Measurements from ENCODE around the gene XKRX.

The XKRX gene

GRCh38 chrX:100948557-100948956 is 19.8 kb upstream of the XKRX start:
- H3K27ac ChIP-seq, result no peak overlapping the region
- no peaks in the 10 kb centered on the region for H3K36me3 ChIP-seq (ENCODE audit: insufficient read depth, low read length)
- TF ChIP-seq FOXP2 (optimal IDR thresholded peaks at IDR 0.05; ENCODE audit: control extremely low read depth, extremely low read length, insufficient read depth) (no peak), EZH2 (IDR thresholded peaks at IDR 0.05) (no peak), POLR2AphosphoS5 (IDR thresholded peaks at IDR 0.05; ENCODE audit: borderline replicate concordance, low read depth, low read length) (no peak)
- no peak for DNase-seq (ENCODE audit: low read depth, low spot score)
- H3K9me3 ChIP-seq (ENCODE audit: low read depth, low read length), result no peaks in the 10 kb centered on the region
- H3K9ac ChIP-seq (ENCODE audit: insufficient read length), result no peak overlapping the region
- H3K4me3 ChIP-seq, result no peak overlapping the region

- H3K9ac ChIP-seq (ENCODE audit: insufficient read length), result no peak overlapping the region
- H3K27ac ChIP-seq, result no peak overlapping the region
- no peaks in the 10 kb centered on the region for H3K9me3 ChIP-seq (ENCODE audit: low read depth, low read length)
- no peaks in the 10 kb centered on the region for H3K36me3 ChIP-seq (ENCODE audit: insufficient read depth, low read length)
- no peak overlapping the region for H3K4me3 ChIP-seq
- no peak for DNase-seq (ENCODE audit: low read depth, low spot score)
- TF ChIP-seq EZH2 (IDR thresholded peaks at IDR 0.05) (no peak), POLR2AphosphoS5 (IDR thresholded peaks at IDR 0.05; ENCODE audit: borderline replicate concordance, low read depth, low read length) (no peak), FOXP2 (optimal IDR thresholded peaks at IDR 0.05; ENCODE audit: control extremely low read depth, extremely low read length, insufficient read depth) (no peak)
Observed at GRCh38 chrX:100946299-100946927, 17.7 kb upstream of the XKRX start.

GRCh38 chrX:100944601-100945000 is 15.9 kb upstream of the XKRX start:
- no peak for DNase-seq (ENCODE audit: low read depth, low spot score)
- Histone ChIP-seq H3K27ac (no peak overlapping the region), H3K36me3 (ENCODE audit: insufficient read depth, low read length) (no peaks in the 10 kb centered on the region), H3K9me3 (ENCODE audit: low read depth, low read length) (no peaks in the 10 kb centered on the region), H3K4me3 (no peak overlapping the region), H3K9ac (ENCODE audit: insufficient read length) (no peak overlapping the region)
- TF ChIP-seq POLR2AphosphoS5 (IDR thresholded peaks at IDR 0.05; ENCODE audit: borderline replicate concordance, low read depth, low read length) (no peak), EZH2 (IDR thresholded peaks at IDR 0.05) (no peak), FOXP2 (optimal IDR thresholded peaks at IDR 0.05; ENCODE audit: control extremely low read depth, extremely low read length, insufficient read depth) (no peak)

- no peak for DNase-seq (ENCODE audit: low read depth, low spot score)
- Histone ChIP-seq H3K4me3 (no peak overlapping the region), H3K9ac (ENCODE audit: insufficient read length) (no peak overlapping the region), H3K9me3 (ENCODE audit: low read depth, low read length) (no peaks in the 10 kb centered on the region), H3K36me3 (ENCODE audit: insufficient read depth, low read length) (no peaks in the 10 kb centered on the region), H3K27ac (no peak overlapping the region)
- TF ChIP-seq EZH2 (IDR thresholded peaks at IDR 0.05), result no peak
- TF ChIP-seq FOXP2 (optimal IDR thresholded peaks at IDR 0.05; ENCODE audit: control extremely low read depth, extremely low read length, insufficient read depth), result no peak
- no peak for TF ChIP-seq POLR2AphosphoS5 (IDR thresholded peaks at IDR 0.05; ENCODE audit: borderline replicate concordance, low read depth, low read length)
Observed at GRCh38 chrX:100939333-100939732, 10.6 kb upstream of the XKRX start.

GRCh38 chrX:100935767-100936166 is 7.0 kb upstream of the XKRX start:
- Histone ChIP-seq H3K27ac (no peak overlapping the region), H3K4me3 (no peak overlapping the region), H3K9ac (ENCODE audit: insufficient read length) (no peak overlapping the region), H3K9me3 (ENCODE audit: low read depth, low read length) (no peaks in the 10 kb centered on the region), H3K36me3 (ENCODE audit: insufficient read depth, low read length) (no peaks in the 10 kb centered on the region)
- TF ChIP-seq POLR2AphosphoS5 (IDR thresholded peaks at IDR 0.05; ENCODE audit: borderline replicate concordance, low read depth, low read length), result no peak
- no peak for TF ChIP-seq EZH2 (IDR thresholded peaks at IDR 0.05)
- TF ChIP-seq FOXP2 (optimal IDR thresholded peaks at IDR 0.05; ENCODE audit: control extremely low read depth, extremely low read length, insufficient read depth), result no peak
- DNase-seq (ENCODE audit: low read depth, low spot score), result no peak

GRCh38 chrX:100931925-100932285 is 3.2 kb upstream of the XKRX start:
- Histone ChIP-seq H3K9ac (ENCODE audit: insufficient read length) (no peak overlapping the region), H3K27ac (no peak overlapping the region), H3K9me3 (ENCODE audit: low read depth, low read length) (no peaks in the 10 kb centered on the region), H3K36me3 (ENCODE audit: insufficient read depth, low read length) (no peaks in the 10 kb centered on the region), H3K4me3 (no peak overlapping the region)
- no peak for DNase-seq (ENCODE audit: low read depth, low spot score)
- TF ChIP-seq EZH2 (IDR thresholded peaks at IDR 0.05) (no peak), FOXP2 (optimal IDR thresholded peaks at IDR 0.05; ENCODE audit: control extremely low read depth, extremely low read length, insufficient read depth) (no peak), POLR2AphosphoS5 (IDR thresholded peaks at IDR 0.05; ENCODE audit: borderline replicate concordance, low read depth, low read length) (no peak)

- Histone ChIP-seq H3K4me3 (no peak overlapping the region), H3K9me3 (ENCODE audit: low read depth, low read length) (no peaks in the 10 kb centered on the region), H3K27ac (no peak overlapping the region), H3K9ac (ENCODE audit: insufficient read length) (no peak overlapping the region), H3K36me3 (ENCODE audit: insufficient read depth, low read length) (no peaks in the 10 kb centered on the region)
- TF ChIP-seq FOXP2 (optimal IDR thresholded peaks at IDR 0.05; ENCODE audit: control extremely low read depth, extremely low read length, insufficient read depth), result no peak
- no peak for TF ChIP-seq EZH2 (IDR thresholded peaks at IDR 0.05)
- TF ChIP-seq POLR2AphosphoS5 (IDR thresholded peaks at IDR 0.05; ENCODE audit: borderline replicate concordance, low read depth, low read length), result no peak
- no peak for DNase-seq (ENCODE audit: low read depth, low spot score)
Observed at GRCh38 chrX:100931218-100931924, 2.7 kb upstream of the XKRX start.

GRCh38 chrX:100926453-100926852 is 2.3 kb downstream of the XKRX start:
- Histone ChIP-seq H3K36me3 (ENCODE audit: insufficient read depth, low read length) (no peaks in the 10 kb centered on the region), H3K27ac (no peak overlapping the region), H3K9me3 (ENCODE audit: low read depth, low read length) (no peaks in the 10 kb centered on the region), H3K4me3 (no peak overlapping the region), H3K9ac (ENCODE audit: insufficient read length) (no peak overlapping the region)
- no peak for DNase-seq (ENCODE audit: low read depth, low spot score)
- no peak for TF ChIP-seq EZH2 (IDR thresholded peaks at IDR 0.05)
- TF ChIP-seq POLR2AphosphoS5 (IDR thresholded peaks at IDR 0.05; ENCODE audit: borderline replicate concordance, low read depth, low read length), result no peak
- TF ChIP-seq FOXP2 (optimal IDR thresholded peaks at IDR 0.05; ENCODE audit: control extremely low read depth, extremely low read length, insufficient read depth), result no peak

Measured in SK-N-MC (cell line).